Right atrium auricular region (tissue), 2 donors: Measurements from ENCODE around the gene BIRC2. TPM values are rescaled to one million over a fixed set of nuclear protein-coding genes. Genes with fewer than 3 reads are reported as not detected.
A peak's percentile ranks its signal among the peaks of the same experiment; 100 is the strongest.

Experiments
- DNase-seq: peaks from one replicate; pipeline ENCODE4 v3.0.0-alpha.2; 2019; ENCODE audit warnings: low spot score
- H3K27ac ChIP-seq, 2 donors: fragments of 200-600 bp; sonication (generic); 1 replicate in 1 of 2; 2 replicates in 1 of 2; pipeline ENCODE4 v1.5.1; 2016 to 2019
- H3K27me3 ChIP-seq, 2 donors: fragments of 200-600 bp; sonication (generic); one replicate each; pipeline versions ENCODE4 v1.5.1 to v1.6.0; 2017 to 2019
- H3K36me3 ChIP-seq: fragments of 200-600 bp; sonication (generic); one replicate; pipeline ENCODE4 v1.5.1; 2016
- H3K4me1 ChIP-seq, 2 donors: fragments of 200-600 bp; sonication (generic); one replicate each; pipeline versions ENCODE4 v1.5.1 to v1.6.0; 2017 to 2019
- H3K4me3 ChIP-seq, 2 donors: fragments of 200-600 bp; sonication (generic); 1 replicate in 1 of 2; 2 replicates in 1 of 2; pipeline ENCODE4 v1.5.1; 2017 to 2019; ENCODE audit warnings: mild to moderate bottlenecking in 1 of 2, moderate library complexity in 1 of 2
- H3K9me3 ChIP-seq, 2 donors: fragments of 200-600 bp; sonication (generic); one replicate each; pipeline ENCODE4 v1.5.1; 2019
- CTCF ChIP-seq, 2 donors: fragments of 200-600 bp; sonication (generic); IDR thresholded peaks; one replicate each; pipeline ENCODE4 v1.5.1; 2019; ENCODE audit warnings: antibody characterized with exemption in 2 of 2
- total RNA-seq, 2 donors: library from RNA; depleted of rRNA; stranded (reverse); fragments of >200 nt; gene quantifications; one replicate each; pipeline ENCODE4 v1.1.0, GENCODE V29; 2016

BIRC2 gene
- total RNA-seq, 2 donors from 2014 or later, result 31.5 to 36.8 TPM

- Histone ChIP-seq H3K27me3 (no peaks in the 10 kb centered on the region), H3K27ac (no peak overlapping the region), H3K36me3 (peaks cover 5% of the 10 kb centered on the region), H3K4me3 (no peak overlapping the region), H3K4me1 (peaks cover 0 to 10% of the 10 kb centered on the region in 2 donors), H3K9me3 (no peaks in the 10 kb centered on the region)
- TF ChIP-seq CTCF (IDR thresholded peaks at IDR 0.05), result peak; percentile 58 to 85
- DNase-seq, result peak; percentile 80
These were observed 5.1 kb upstream of the BIRC2 start for GRCh38 chr11:102341844-102342318.

GRCh38 chr11:102343809-102344208, 3.2 kb upstream of the BIRC2 start:
- TF ChIP-seq CTCF (IDR thresholded peaks at IDR 0.05), result no peak
- Histone ChIP-seq H3K27me3 (no peaks in the 10 kb centered on the region), H3K27ac (no peak overlapping the region), H3K9me3 (no peaks in the 10 kb centered on the region), H3K4me1 (peaks cover 0 to 18% of the 10 kb centered on the region in 2 donors), H3K4me3 (no peak overlapping the region), H3K36me3 (no peaks in the 10 kb centered on the region)
- no peak for DNase-seq

GRCh38 chr11:102345904-102346303, 1.1 kb upstream of the BIRC2 start:
- Histone ChIP-seq H3K4me1 (peaks cover 0 to 35% of the 10 kb centered on the region in 2 donors), H3K9me3 (no peaks in the 10 kb centered on the region), H3K27ac (peak overlapping the region; percentile 96 to 99), H3K27me3 (no peaks in the 10 kb centered on the region), H3K4me3 (peak overlapping the region in 1 of 2 donors; percentile 69), H3K36me3 (no peaks in the 10 kb centered on the region)
- no peak for TF ChIP-seq CTCF (IDR thresholded peaks at IDR 0.05)
- DNase-seq, result no peak

GRCh38 chr11:102346456-102346747, 612 bp upstream of the BIRC2 start:
- Histone ChIP-seq H3K4me3 (peak overlapping the region; percentile 69 to 73), H3K27ac (peak overlapping the region; percentile 96 to 99), H3K36me3 (no peaks in the 10 kb centered on the region), H3K9me3 (no peaks in the 10 kb centered on the region), H3K4me1 (peaks cover 0 to 35% of the 10 kb centered on the region in 2 donors), H3K27me3 (no peaks in the 10 kb centered on the region)
- no peak for TF ChIP-seq CTCF (IDR thresholded peaks at IDR 0.05)
- DNase-seq, result no peak

GRCh38 chr11:102347462-102348370, 702 bp downstream of the BIRC2 start:
- Histone ChIP-seq H3K36me3 (no peaks in the 10 kb centered on the region), H3K4me3 (peak overlapping the region; percentile 69 to 73), H3K4me1 (peaks cover 0 to 35% of the 10 kb centered on the region in 2 donors), H3K27ac (peak overlapping the region; percentile 96 to 99), H3K27me3 (no peaks in the 10 kb centered on the region), H3K9me3 (no peaks in the 10 kb centered on the region)
- no peak for TF ChIP-seq CTCF (IDR thresholded peaks at IDR 0.05)
- no peak for DNase-seq
